ENCODE measurements around the gene C1QTNF2. TPM values are rescaled to one million over a fixed set of nuclear protein-coding genes. Genes with fewer than 3 reads are reported as not detected.

C1QTNF2 gene
- total RNA-seq, 1 donor from 2014 or later: 3.1 TPM

DNA sequence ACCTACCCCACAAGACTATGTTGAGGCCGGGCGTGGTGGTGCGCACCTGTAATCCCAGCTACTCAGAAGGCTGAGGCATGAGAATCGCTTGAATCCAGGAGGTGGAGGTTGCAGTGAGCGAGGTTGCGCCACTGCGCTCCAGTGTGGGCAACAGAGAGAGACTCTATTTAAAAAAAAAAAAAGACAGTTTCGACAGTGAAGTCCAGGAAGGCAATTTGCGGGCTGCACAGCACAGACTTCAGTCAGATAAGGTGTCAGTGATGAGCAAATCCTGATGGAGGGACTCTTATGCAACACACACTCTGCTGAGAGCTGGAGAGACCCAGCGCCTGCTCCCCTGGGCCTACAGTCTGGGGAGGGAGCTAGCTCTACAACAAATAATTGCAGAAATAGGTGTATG lies 72.2 kb downstream of the C1QTNF2 start:
- DNase-seq: no peak

GRCh38 chr5:160297776-160298175 lies 72.7 kb downstream of the C1QTNF2 start:
- no peak for DNase-seq

Small RNA genes within 50 kb of the gene (small RNA-seq; reads per million reads assigned to genes)
- not detected for gene AC112191.3

Other genes with a start within 250 kb of the C1QTNF2 start
- gene FABP6, start 141.1 kb downstream of the C1QTNF2 start, total RNA-seq: 1.4 TPM
- gene CCNJL, start 58.1 kb downstream of the C1QTNF2 start, total RNA-seq: 0.78 TPM
- gene FAM200C, start 29.4 kb upstream of the C1QTNF2 start, total RNA-seq: 37.6 TPM
- 46.3 TPM for gene SLU7, start 48.5 kb upstream of the C1QTNF2 start, total RNA-seq
- gene PTTG1, start 51.2 kb upstream of the C1QTNF2 start, total RNA-seq: 10.8 TPM